Right forelimb (tissue), 1 donor: ENCODE data around the gene RIOK1.

Experiments used
- DNase-seq: peaks from one replicate; pipeline ENCODE4 v3.0.0-alpha.2; 2018

The RIOK1 gene

DNA sequence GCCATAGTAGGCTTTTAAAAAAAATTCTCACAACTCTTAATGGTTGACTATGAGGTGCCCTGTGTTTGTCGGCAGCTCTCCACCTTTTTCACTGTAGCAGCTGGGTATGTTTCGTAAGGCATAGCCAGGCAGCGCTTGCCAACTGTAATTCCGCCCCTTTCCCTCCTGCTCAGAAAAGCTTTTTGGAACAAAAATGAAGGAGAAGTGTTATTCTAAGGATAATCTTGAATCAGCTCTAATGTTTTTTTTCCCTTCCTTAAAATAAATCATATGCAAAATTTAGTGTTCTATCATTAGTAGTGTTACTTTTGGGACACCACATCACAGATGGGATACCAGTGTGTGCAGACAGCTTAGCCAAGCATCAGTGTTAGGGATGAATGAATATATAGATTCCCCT is 21.2 kb downstream of the RIOK1 start:
- no peak for DNase-seq

DNA sequence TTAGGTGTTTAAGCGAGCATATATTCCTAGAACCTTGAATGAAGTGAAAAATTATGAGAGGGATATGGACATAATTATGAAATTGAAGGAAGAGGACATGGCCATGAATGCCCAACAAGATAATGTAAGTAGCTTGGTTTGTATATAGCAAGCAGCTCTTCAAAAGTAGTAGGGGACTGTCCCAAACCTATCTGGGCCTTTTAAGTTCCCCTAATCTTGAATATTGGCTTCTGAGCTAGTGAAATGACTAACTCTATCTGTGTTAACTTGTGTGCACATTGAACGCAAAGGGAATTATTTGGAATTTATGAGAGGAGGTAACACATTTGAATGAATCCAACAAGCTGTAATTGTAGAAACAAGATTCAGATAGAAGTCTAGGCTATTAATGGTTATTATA is 21.7 kb downstream of the RIOK1 start:
- DNase-seq: no peak

DNA sequence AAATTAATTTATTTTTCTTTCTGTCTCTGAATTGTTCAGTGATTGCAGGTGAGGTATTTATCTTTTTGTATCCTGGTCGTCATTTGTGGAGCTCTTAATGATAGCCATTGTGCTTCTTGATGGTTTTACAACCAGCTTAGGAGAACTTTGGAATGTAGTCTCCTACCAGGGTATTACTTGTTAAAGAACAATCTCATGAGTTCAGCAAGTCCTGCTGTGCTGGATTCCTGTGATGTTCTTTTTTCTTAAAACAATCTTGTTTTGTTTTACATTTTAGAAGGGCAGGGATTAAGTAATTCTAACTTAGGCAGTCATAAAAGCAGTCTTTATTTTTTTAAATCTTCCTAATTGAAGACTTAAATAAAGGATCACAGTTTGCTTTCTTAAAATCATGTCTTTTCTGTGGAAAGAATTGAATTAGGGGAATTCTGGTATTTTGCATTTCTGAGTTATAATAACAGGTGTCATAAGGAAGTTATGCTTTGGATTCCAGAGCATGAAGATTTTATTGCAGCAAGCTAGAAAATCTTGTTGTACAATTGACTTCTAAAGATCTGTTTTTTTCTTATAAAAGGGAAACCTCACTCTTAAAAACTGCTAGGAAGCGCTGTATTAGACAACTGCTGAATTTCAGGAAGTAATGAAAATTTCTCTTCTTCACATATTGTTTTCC is 23.7 kb downstream of the RIOK1 start:
- DNase-seq: no peak

DNA sequence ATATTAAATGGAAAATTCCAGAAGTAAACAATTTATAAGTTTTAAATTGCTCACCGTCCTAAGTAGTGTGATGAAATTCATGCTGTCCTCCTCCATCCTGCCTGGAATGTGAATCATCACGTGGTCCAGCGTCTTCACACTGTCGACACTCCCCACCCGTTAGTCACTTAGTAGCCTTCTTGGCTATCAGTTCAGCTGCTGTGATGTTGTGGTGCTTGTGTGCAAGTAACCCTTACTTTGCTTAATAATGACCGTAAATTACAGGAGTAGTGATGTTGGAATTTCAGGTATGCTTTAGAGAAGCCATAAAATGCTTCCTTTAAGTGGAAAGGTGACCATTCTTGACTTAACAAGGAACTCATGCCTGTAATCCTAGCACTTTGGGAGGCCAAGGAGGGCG is 25.2 kb downstream of the RIOK1 start:
- no peak for DNase-seq

DNA sequence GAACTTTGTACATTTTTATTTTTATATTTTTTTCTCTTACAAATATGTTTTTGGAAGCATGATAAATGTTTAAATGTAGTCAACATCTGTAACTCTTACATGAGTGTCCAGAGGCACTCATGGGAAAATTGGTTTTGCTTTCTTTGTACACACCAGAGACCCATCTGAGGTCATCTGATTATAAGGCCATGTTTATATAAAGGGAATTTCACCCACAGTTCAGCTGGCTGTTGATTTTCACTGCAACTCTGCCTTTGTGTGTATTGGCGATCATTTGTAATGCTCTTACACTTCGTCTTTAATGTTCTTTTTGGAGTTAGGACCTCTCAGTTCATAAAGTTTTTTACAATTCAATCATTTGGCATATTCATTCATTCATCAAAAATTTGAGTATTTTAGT is 28.1 kb downstream of the RIOK1 start:
- DNase-seq: no peak

DNA sequence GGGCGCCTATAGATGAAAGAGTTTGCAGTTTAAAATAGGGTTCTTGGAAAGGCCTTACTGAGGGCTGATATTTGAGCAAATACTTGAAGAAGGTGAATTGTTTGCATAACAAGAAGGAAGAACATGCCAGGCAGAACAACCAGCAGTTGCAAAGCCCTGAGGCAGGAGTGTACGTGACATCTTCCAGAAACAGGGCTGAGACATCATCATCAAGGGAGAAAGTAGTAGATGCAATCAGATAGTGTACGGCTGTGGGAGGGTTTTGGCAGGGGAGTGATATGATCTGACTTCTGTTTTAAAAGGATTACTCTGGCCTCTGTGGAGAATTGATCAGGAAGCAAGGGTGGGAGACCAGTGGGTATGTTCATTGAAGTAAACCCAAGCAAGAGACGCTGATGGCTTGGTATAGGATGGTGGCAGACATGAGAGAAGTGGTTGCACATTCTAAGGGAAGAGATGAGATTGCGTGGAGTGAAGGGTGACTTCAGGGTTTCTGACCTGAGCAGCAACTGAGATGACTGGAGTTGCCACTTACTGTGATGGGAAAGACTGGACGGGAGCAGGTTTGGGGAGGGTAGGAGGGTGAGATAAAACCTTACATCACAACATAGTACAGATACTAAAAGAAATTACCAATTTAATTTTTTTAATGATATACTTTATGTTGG is 28.8 kb downstream of the RIOK1 start:
- DNase-seq: no peak

DNA sequence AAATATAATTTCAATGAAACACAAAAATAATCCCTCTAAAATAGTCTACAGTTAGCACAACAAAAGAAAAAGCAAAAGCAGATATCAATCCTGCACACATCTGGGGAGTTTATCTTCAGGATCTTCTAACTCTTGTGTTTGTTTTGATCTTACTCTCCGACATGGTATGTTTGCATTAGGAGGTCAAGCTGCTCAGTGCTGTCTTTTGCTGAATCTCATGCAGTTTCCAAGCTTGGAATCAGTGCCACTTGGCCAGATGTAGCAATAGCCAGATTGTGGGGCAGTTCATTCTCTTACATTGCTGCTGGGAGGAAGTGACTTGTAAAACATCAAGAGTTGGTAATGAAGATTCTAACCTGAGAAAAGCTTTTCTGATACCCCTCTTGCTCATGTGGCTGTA is 29.5 kb downstream of the RIOK1 start:
- DNase-seq: no peak

DNA sequence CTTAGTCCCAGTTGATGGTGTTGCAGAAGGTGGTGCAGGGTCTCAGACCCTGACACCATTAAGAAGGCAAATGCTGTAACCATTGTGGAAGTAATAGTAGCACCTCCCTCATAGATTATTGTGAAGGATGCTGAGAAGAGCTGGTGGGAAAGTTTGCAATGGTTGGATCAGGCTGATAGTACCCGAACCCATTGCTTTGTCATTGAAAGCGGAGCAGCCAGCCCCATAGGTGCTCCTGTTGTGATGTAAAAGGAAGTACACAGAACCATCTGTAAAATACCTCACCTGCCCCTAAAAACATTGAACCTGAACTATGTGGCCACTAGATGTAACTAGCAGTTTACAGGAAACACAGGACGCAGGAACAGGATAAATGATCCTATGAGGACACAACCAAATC is 31.5 kb downstream of the RIOK1 start:
- no peak for DNase-seq

DNA sequence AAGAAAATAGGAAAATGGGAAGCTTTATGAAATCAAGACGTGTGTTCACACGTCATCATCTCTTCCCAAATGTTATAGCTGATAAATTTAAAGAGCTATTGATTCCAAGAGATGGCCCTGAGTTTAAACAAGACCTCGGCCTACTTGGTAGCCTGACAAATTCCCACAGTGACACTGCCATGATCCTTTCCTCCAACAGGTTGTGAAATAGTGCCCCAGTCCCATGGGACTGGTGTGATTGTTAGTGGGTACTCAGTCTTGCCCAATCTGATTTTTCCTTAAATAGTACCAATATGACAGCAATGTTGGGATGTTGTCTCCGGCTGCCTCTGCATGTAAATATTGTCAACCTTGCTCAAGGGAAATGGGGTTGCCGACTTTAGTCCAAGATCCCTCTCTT is 34.5 kb downstream of the RIOK1 start:
- DNase-seq: no peak

DNA sequence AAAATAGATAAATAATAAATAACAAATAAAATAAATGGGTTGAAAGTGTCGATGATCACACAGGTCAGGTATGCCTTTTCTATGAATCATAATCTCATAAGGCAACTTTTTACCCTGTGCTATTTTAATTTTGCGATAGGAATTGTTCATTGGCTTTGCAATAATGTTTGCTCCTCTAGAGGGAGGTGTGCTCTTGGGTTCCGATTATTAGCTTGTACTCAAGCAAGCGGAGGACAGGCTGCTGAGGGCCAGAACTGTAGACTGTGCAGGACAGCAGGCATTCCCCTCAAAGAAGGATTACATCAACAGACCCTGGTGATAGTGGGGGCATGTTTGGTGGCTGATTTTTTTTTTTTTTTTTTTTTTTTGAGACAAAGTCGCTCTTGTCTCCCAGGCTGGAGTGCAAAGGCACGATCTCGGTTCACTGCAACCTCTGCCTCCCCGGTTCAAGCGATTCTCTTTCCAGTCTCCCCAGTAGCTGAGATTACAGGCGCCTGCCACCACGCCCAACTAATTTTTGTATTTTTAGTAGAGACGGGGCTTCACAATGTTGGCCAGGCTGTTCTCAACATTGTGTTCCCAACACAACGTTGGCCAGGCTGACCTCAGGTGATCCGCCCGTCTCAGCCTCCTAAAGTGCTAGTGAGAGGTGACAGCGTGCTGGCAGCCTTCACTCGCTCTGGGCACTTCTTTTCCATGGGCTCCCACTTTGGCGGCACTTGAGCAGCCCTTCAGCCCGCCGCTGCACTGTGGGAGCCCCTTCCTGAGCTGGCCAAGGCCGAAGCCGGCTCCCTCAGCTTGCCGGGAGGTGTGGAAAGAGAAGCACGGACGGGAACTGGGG is 35.6 kb downstream of the RIOK1 start:
- DNase-seq: no peak

DNA sequence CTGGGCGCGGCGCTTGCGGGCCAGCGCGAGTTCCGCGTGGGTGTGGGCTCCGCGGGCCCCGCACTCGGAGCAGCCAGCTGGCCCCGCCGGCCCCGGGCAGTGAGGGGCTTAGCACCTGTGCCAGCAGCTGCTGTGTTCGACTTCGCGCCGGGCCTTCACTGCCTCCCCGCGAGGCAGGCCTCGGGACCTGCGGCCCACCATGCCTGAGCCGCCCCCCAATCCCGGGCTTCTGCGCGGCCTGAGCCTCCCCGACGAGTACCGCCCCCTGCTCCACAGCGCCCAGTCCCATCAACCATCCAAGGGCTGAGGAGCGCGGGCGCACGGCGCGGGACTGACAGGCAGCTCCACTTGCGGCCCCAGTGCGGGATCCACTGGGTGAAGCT is 36.2 kb downstream of the RIOK1 start:
- no peak for DNase-seq

DNA sequence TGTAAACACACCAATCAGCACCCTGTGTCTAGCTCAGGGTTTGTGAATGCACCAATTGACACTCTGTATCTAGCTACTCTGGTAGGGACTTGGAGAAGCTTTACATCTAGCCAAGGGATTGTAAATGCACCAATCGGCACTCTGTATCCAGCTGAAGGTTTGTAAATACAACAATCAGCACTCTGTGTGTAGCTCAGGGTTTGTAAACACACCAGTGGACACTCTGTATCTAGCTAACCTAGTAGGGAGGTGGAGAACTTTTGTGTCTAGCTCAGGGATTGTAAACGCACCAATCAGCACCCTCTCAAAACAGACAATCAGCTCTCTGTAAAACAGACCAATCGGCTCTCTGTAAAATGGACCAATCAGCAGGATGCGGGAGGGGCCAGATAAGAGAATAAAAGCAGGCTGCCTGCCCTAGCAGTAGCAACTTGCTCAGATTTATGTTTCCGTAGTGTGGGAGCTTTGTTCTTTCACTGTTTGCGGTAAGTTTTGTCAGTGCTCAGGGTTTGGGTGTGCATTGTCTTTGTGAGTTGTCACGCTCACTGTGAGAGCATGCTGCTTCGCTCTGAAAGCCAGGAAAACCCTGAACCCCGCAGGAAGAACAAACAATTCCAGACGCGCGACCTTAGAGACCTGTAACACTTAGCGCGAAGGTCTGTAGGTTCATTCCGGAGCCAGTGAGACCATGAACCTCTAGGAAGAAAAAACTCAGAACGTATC is 37.0 kb downstream of the RIOK1 start:
- DNase-seq: no peak

DNA sequence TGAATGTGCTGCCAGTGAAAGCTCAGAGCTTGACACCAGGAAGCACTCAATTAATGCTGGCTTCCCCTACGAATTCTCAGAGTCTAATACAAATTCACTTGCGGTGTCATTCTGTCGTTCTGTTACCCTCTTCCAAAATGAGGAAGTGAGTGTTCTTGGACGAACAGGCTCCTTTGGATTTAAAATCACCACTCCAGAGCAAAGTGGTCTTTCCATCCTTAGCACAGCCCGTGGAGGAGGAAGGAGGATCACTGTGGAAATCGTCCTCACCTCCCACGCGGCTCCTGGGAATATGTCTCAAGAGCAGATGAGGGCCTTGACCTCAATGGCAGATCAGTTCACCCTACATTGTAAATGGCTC is 41.7 kb downstream of the RIOK1 start:
- no peak for DNase-seq

DNA sequence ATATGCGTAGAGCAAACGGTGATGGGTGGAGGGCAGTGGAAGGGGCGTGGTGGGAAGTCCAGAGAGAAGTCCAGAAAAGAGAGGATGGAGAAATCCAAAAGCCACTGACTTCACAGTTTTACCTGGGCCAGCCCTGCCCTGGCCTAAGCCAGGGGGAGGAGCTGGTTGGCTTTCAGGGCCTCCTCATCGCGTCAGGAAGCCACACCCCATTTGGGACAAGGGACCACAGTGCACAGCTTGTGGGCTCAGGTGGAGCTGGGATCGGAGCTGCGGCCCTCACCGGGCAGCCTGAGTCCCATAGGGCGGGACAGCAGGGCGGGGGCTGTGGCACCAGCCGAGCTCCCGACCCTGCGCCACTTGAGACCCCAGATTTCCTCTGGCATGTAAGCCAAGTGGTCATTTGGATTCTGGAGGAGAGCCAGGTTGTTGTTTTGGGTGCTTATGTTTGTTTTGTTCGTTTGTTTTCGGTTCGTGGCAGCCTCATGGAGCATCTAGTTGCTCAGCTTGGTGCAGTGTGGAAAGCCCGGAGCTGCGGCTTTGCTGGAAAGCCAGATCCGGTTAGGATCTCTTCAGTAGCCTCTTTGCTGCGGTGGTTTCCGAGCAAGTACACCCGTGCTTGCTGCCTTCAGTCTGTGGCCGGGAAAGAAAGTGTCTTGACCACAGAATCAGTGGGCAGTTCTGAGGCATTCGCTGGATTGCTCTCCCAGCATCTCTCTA is 42.2 kb downstream of the RIOK1 start:
- no peak for DNase-seq

DNA sequence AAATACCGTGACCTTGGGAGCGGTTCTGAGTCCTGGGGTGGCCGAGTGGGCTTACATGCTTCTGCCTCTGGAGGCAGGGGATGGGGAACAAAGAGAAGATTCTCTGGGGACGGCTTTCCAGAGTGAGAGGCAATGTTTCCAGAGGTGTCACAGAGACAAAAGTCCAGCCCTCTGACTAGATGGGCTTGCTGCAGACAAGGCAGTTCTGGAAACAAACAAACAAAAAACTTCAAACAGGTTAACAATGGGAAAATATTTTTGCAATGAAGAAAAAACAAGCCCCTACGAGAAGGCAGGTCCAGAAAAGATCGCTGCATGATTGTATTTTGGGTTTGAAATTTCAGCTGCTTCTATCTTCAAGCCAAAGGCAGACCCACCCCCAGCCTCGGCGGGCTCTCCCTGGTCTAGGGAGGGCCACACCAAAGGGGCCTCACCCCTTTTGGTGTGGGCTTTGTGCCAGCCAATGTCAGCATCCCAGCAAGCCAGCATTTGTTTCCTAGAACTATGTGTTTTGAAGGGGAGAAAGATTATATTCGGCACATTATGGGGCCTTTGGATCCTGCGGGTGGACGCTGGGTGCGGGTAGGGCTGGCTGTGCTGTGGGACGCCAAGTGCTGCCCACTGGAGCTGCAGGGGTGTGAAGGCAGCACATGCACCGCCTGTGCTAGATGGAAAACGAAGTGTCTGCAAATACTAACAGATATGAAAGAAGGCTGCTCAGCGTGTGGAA is 42.9 kb downstream of the RIOK1 start:
- DNase-seq: no peak

DNA sequence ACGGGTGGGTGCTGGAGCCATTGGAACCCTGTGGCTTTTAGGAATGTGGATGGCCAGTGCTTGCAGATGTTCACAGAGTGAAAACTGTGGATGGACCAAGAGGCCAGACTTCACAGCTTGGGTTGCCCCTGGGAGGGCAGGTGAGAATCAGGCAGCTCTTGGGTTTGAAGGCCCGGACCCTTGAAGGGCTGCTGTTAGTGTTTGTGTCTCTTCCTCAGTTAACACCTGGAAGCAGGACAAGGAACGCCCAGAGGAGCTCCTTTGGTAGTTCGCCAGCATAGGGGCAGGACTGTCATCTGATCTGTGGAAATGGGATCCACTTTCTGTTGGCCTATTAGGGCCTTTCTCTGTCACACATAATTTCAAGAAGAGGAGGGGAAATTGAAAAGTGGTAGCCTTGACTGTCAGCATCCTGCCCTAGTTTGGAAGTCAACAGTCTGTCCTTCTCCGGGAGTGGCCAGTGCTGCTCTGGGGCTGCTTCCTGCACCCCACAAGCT is 43.6 kb downstream of the RIOK1 start:
- no peak for DNase-seq

DNA sequence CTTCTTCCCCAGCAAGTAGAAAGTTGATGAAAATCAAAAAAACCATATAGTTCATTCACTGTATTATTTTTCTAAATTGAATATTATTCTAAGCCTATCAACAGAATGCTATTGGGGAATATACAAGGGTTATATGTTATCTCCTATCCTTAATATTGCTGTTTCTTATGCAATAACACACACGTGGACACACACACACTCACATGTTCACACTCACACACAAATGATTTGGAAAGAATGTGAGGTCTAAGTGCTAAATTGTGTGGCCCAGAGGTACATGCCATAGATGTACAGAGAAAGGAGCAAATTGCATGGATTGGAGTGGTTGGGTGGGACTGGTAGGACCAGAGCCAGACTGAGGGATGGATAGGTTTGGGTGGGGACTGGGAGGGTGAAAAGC is 45.1 kb downstream of the RIOK1 start:
- no peak for DNase-seq

DNA sequence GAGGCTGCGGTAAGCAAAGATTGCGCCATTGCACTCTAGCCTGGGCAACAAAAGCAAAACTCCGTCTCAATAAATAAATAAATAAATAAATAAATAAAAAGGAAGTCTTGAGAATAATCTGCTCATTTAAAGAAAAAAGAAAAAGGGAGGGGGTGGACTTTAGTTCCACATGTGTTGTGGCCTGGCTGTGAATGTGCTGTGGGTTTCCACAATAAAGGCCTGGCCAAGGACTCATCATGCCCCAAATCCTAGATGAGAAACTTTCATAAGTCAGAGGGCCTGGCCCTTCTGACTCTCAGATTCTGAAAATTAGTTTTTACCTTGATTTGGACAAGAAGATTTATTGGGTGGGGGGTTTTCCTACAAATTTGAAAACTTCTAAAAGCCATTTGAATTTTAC is 48.4 kb downstream of the RIOK1 start:
- no peak for DNase-seq

DNA sequence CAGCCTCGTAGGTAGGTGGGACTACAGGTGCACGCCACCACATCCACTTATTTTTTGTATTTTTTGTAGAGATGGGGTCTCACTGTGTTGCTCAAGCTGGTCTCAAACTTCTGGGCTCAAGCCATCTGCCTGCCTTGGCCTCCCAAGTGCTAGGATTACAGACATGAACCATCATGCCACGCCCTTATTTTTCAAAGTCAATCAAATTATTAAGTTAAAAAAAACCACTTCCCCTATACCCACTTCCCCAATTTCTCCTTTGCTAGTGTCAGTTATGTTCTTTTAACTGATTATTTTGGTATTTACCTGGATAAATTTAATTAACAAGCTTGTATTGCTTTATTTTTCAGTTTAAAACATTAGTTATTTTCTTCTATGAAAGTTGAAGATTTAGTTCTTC is 49.6 kb downstream of the RIOK1 start:
- no peak for DNase-seq

DNA sequence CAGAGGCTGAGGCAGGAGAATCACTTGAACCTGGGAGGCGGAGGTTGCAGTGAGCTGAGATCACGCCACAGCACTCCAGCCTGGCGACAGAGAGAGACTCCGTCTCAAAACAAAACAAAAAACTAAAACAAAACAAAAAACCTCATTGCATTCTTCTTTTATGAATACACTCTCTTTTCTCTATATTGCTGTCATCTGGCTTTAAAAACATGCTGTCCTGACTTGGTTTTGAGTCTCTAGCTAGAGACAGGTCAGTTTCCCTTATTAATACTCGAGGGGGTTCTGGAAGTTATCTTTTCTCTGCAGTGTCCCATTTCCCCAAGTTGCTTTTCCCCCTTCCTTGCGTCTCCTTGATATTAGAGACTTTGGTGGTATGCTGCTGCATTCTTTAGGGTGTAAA is 50.9 kb downstream of the RIOK1 start:
- DNase-seq: no peak

DNA sequence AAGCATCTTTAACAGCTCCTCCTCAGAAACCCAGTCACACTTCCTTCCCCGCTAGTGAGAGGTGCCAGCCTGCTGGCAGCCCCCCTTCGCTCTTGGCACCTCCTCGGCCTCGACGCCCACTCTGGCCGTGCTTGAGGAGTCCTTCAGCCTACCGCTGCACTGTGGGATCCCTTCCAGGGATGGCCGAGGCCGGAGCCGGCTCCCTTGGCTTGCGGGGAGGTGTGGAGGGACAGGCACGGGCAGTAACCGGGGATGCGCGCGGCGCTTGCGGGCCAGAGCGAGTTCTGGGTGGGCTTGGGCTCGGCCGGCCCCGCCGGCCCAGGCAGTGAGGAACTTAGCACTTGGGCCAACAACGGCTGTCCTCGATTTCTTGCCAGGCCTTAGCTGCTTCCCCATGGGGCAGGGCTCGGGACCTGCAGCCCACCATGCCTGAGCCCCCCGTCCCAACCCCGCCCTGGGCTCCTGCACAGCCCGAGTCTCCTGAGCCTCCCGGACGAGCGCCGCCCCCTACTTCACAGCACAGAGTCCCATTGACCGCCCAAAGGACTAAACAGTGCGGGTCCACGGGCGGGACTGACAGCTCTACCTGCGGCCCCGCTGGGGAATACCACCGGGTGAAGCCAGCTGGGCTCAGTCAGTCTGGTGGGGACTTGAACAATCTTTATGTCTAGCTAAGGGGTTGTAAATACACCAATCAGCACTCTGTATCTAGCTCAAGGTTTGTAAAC is 51.6 kb downstream of the RIOK1 start:
- DNase-seq: no peak
